C4-2B (cell line): ENCODE results near the gene PCDHGC5.

Experiments
- ZFX ChIP-seq: fragments of 450-650 bp; IDR thresholded peaks from 2 replicates; pipeline ENCODE4 v1.6.1; 2017
- TF ChIP-seq, protein P1 (sequence below): fragments of 450-650 bp; conservative IDR thresholded peaks from 2 replicates; pipeline ENCODE4 v1.5.1; 2017; ENCODE audit warnings: mild to moderate bottlenecking

DNA sequence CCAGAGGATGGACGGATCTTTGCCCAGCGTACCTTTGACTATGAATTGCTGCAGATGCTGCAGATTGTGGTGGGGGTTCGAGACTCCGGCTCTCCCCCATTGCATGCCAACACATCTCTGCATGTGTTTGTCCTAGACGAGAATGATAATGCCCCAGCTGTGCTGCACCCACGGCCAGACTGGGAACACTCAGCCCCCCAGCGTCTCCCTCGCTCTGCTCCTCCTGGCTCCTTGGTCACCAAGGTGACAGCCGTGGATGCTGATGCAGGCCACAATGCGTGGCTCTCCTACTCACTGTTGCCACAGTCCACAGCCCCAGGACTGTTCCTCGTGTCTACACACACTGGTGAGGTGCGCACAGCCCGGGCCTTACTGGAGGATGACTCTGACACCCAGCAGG is 1.9 kb downstream of the PCDHGC5 start:
- TF ChIP-seq, protein P1, sequence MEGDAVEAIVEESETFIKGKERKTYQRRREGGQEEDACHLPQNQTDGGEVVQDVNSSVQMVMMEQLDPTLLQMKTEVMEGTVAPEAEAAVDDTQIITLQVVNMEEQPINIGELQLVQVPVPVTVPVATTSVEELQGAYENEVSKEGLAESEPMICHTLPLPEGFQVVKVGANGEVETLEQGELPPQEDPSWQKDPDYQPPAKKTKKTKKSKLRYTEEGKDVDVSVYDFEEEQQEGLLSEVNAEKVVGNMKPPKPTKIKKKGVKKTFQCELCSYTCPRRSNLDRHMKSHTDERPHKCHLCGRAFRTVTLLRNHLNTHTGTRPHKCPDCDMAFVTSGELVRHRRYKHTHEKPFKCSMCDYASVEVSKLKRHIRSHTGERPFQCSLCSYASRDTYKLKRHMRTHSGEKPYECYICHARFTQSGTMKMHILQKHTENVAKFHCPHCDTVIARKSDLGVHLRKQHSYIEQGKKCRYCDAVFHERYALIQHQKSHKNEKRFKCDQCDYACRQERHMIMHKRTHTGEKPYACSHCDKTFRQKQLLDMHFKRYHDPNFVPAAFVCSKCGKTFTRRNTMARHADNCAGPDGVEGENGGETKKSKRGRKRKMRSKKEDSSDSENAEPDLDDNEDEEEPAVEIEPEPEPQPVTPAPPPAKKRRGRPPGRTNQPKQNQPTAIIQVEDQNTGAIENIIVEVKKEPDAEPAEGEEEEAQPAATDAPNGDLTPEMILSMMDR: no peak
- no peak for TF ChIP-seq ZFX
